IPS-11a (cell line): ENCODE measurements around the gene MKI67.
"Not testable (repeated sequence)": the region's sequence is repeated elsewhere in the genome, so short reads cannot be mapped to it uniquely, and the experiment has no call there.

Experiments used
- H3K4me3 ChIP-seq: one replicate; pipeline ENCODE4 v1.5.1; 2013; ENCODE audit warnings: low read depth, low read length, control low read depth

Gene MKI67, protein sequence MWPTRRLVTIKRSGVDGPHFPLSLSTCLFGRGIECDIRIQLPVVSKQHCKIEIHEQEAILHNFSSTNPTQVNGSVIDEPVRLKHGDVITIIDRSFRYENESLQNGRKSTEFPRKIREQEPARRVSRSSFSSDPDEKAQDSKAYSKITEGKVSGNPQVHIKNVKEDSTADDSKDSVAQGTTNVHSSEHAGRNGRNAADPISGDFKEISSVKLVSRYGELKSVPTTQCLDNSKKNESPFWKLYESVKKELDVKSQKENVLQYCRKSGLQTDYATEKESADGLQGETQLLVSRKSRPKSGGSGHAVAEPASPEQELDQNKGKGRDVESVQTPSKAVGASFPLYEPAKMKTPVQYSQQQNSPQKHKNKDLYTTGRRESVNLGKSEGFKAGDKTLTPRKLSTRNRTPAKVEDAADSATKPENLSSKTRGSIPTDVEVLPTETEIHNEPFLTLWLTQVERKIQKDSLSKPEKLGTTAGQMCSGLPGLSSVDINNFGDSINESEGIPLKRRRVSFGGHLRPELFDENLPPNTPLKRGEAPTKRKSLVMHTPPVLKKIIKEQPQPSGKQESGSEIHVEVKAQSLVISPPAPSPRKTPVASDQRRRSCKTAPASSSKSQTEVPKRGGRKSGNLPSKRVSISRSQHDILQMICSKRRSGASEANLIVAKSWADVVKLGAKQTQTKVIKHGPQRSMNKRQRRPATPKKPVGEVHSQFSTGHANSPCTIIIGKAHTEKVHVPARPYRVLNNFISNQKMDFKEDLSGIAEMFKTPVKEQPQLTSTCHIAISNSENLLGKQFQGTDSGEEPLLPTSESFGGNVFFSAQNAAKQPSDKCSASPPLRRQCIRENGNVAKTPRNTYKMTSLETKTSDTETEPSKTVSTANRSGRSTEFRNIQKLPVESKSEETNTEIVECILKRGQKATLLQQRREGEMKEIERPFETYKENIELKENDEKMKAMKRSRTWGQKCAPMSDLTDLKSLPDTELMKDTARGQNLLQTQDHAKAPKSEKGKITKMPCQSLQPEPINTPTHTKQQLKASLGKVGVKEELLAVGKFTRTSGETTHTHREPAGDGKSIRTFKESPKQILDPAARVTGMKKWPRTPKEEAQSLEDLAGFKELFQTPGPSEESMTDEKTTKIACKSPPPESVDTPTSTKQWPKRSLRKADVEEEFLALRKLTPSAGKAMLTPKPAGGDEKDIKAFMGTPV (N-terminal part only)

DNA sequence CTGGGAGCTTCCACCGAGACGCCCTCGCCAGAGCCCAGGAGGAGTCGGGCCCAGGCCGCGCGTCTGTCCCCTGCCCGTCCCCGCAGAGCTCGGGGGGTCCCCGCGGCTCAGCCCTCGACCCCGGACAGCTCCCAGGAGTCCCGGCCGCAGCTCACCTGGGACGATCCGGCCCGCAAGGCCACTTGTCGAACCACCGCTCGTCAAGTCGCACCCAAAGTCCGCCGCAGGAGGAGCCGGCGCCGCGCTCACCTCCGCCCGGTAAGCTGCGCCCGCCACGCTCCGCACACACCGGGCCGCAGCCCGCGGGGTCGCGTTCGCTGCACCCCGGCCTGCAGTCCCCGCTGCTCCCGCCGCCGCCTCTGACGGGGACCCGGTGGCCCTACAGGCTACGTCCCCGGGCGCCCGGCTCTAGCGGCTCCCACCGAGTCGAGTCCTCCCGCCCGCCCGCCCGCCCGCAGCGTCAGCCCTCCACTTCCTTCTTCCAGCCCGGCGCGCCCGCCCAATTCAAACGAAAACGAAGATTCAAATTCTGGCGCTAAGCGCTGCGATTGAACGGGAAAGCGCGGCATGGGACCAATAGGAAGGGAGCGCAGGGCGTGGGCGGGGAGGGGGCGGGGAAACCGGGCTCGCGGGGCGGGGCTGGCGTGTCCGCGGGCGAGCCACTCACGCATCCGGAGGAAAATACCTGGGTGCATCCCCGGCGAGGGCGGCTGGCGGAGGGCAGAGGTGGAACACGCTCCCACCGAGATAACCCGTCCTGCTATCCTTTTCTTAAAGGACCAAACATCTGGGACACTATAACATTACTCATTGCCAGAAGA lies at the start of gene MKI67:
MKI67 (minus strand) TSS at position 480 of the 821 bp plus-strand sequence. CDS start 756 bp downstream, outside the sequence.
- H3K4me3 ChIP-seq: peak within 1 kb of the TSS; percentile 78

DNA sequence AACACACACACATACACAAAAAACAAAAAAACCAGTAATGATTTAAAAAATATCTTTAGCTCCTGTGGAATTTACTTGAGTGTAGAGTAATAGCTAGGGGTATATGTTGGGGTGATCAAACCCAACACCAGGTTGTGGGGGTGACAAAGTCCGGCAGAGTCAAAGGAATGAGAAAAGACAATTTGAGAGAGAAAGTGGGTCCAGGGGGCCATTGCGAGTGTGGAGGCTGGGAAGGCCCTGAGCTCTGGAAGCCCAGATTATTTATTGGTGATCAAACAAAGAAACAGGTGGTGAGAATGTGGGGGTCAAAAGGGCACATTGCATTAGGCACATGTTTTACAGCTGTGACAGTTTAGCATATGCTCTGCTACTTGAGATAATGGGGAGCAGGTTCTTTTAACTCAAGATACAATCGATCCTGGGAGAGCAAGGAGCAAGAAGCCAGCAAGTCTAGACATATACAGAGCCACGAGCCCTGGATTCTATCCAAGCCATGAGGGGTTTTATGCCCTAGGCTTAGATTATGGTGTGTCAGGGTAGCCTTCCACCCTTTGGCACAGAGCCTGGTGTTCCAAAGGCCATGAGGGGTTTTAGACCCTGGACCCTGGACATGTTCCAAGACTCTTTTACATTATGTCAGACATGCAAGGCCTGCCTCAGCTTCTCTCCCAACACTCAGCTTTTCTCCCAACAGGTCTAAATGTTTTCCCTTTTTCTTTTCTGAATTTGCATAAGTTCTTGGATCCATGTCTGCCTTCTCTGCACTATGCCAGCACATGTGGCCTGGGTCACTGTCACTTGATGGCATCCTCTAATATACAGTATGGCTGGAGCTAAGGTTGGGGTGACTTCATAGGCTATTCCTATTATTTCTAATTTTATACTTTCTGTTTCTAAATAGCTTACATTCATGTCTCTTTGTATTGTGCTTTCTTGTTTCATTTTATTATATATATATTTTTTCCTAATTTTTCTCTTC lies 48.6 kb upstream of the MKI67 start:
- no peak overlapping the region for H3K4me3 ChIP-seq

GRCh38 chr10:128173386-128173785 lies 47.2 kb upstream of the MKI67 start:
- H3K4me3 ChIP-seq: no peak overlapping the region

GRCh38 chr10:128172756-128173155 lies 46.5 kb upstream of the MKI67 start:
- H3K4me3 ChIP-seq: no peak overlapping the region

- H3K4me3 ChIP-seq: no peak overlapping the region
These were observed 43.7 kb upstream of the MKI67 start for GRCh38 chr10:128169811-128170379.

GRCh38 chr10:128167926-128168520 lies 41.8 kb upstream of the MKI67 start:
- no peak overlapping the region for H3K4me3 ChIP-seq

DNA sequence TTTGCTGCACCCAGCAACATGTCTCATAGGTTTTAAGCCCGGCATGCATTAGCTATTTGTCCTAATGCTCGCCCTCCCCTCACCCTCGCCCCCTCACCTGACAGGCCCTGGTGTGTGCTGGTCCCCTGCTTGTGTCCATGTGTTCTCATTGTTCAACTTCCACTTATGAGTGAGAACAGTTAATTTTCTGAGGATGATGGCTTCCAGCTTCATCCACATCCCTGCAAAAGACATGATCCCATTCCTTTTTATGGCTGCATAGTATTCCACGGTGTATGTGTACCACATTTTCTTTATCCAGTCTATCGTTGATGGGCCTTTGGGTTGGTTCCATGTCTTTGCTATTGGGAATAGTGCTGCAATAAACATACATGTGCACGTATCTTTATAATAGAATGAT lies 40.9 kb upstream of the MKI67 start:
- H3K4me3 ChIP-seq: not testable (repeated sequence)

- no peak overlapping the region for H3K4me3 ChIP-seq
These were observed 39.9 kb upstream of the MKI67 start for GRCh38 chr10:128166151-128166550.

GRCh38 chr10:128165536-128165935 lies 39.3 kb upstream of the MKI67 start:
- H3K4me3 ChIP-seq: no peak overlapping the region

GRCh38 chr10:128163701-128164100 lies 37.5 kb upstream of the MKI67 start:
- no peak overlapping the region for H3K4me3 ChIP-seq

- no peak overlapping the region for H3K4me3 ChIP-seq
These were observed 34.8 kb upstream of the MKI67 start for GRCh38 chr10:128161031-128161430.

- H3K4me3 ChIP-seq: no peak overlapping the region
These were observed 34.1 kb upstream of the MKI67 start for GRCh38 chr10:128160297-128160711.

- no peak overlapping the region for H3K4me3 ChIP-seq
These were observed 32.0 kb upstream of the MKI67 start for GRCh38 chr10:128158021-128158795.

DNA sequence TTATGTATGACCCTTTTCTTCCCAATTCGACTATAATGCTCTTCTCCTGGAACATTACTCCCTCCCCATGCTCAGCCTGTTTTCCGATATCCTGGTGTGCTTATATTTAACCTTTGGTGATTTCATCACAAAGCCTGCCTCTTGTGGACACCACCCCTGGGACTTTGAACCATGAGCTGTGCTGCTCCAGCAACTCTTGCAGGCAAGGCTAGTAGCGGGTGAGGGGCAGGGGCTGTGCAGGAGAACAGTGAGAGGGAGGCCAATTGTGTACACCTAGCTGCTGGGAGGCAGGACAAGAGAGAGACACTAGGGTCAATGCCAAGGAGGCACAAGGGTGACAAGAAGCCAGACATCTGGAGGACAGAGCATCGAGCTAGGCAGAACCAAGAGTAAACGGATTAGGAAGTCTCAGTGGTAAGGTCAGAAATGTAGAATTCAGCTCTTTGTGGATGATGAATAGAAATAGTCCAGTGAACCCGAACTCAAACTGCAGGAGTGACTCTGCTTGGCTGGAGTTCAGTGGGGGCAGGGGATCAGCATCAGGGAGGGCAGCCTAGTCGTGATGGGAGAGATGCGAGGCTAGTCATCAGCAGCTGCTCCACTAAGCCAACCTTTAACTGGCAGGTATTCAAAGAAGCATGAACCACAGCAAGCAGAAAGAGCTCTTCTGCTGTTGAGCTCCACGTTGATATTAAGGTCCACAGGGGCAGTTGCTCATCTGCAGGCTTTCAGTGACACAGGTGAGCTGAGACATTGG lies 31.0 kb upstream of the MKI67 start:
- H3K4me3 ChIP-seq: no peak overlapping the region

- H3K4me3 ChIP-seq: no peak overlapping the region
These were observed 26.7 kb upstream of the MKI67 start for GRCh38 chr10:128152741-128153580.

DNA sequence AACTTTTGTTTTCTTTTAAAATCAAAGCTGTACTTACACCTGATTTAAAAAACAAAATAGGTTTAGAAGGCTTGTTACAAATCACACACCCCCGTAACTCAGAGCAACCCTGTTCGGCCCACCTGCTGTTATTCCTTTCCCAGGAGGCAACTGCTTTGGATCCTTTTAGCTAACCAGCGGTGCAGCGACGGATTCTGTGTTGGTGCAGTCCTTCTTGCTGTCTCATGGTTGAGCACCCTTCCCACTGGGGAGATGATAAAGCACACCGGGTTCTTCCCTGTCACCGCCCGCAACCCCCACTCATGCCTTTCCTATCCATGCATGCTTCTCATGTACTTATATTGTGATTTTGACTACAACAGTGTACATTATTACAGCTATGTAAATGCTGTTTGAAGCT lies 24.8 kb upstream of the MKI67 start:
- H3K4me3 ChIP-seq: no peak overlapping the region
